PC-9 (cell line): ENCODE measurements around the gene RAB4B. TPM values are rescaled to one million over a fixed set of nuclear protein-coding genes. Genes with fewer than 3 reads are reported as not detected.

Experiments
- BruUV-seq: library from RNA; stranded (reverse); fragments of 400-500 nt; replicated peaks from 2 replicates; lab custom pipeline; 2021; lab: Mats Ljungman, UMichigan
- CTCF ChIA-PET: fragments of 300-600 bp; sonication (Branson Sonifier 250); formaldehyde crosslinking; loops from one replicate; lab custom pipeline; 2022; ENCODE audit warnings: antibody characterized with exemption; lab: Charles Lee
- POLR2A ChIA-PET: fragments of 300-600 bp; sonication (Branson Sonifier 250); formaldehyde crosslinking; loops from one replicate; lab custom pipeline; 2022; ENCODE audit warnings: antibody characterized with exemption; ENCODE audit not compliant: unreplicated experiment; lab: Charles Lee
- DNase-seq, 2 experiments: peaks; one replicate each; pipeline versions ENCODE4 v3.0.0 to v3.0.0-alpha.2; 2015 to 2022; ENCODE audit warnings: mixed read lengths in 1 of 2
- H2AFZ ChIP-seq: fragments of 200-600 bp; sonication (generic); 2 replicates; pipeline ENCODE4 v1.8.1; 2017; ENCODE audit warnings: antibody characterized with exemption
- H3F3A ChIP-seq: fragments of 200-600 bp; sonication (generic); 2 replicates; pipeline ENCODE4 v1.8.1; 2017; ENCODE audit warnings: antibody characterized with exemption, mild to moderate bottlenecking, low read depth; ENCODE audit not compliant: insufficient read depth
- H3K27ac ChIP-seq: fragments of 200-600 bp; sonication (generic); 2 replicates; pipeline ENCODE4 v1.6.1; 2016; ENCODE audit warnings: mixed run types
- H3K27me3 ChIP-seq: fragments of 200-600 bp; sonication (generic); 2 replicates; pipeline ENCODE4 v1.6.1; 2016; ENCODE audit warnings: low read depth, mixed run types; ENCODE audit not compliant: insufficient read depth
- H3K36me3 ChIP-seq: fragments of 200-600 bp; sonication (generic); 2 replicates; pipeline ENCODE4 v1.6.1; 2016; ENCODE audit warnings: low read depth, mixed run types
- H3K4me1 ChIP-seq: fragments of 200-600 bp; sonication (generic); replicated peaks from 2 replicates; pipeline ENCODE4 v1.6.1; 2016; ENCODE audit warnings: mixed run types; ENCODE audit not compliant: insufficient read depth
- H3K4me2 ChIP-seq: fragments of 200-600 bp; sonication (generic); 2 replicates; pipeline ENCODE4 v1.6.1; 2017; ENCODE audit warnings: mixed run types
- H3K4me3 ChIP-seq: fragments of 200-600 bp; sonication (generic); 2 replicates; pipeline ENCODE4 v1.6.1; 2016; ENCODE audit warnings: mixed run types
- H3K79me2 ChIP-seq: fragments of 200-600 bp; sonication (generic); 2 replicates; pipeline ENCODE4 v1.6.1; 2017; ENCODE audit warnings: low read depth, mixed run types
- H3K9me2 ChIP-seq: fragments of 200-600 bp; sonication (generic); 2 replicates; pipeline ENCODE4 v1.8.1; 2017; ENCODE audit warnings: mild to moderate bottlenecking; ENCODE audit not compliant: insufficient read depth
- H3K9me3 ChIP-seq: fragments of 200-600 bp; sonication (generic); 2 replicates; pipeline ENCODE4 v1.8.1; 2016; ENCODE audit warnings: low read depth; ENCODE audit not compliant: insufficient read depth
- H4K20me1 ChIP-seq: fragments of 200-600 bp; sonication (generic); 2 replicates; pipeline ENCODE4 v1.8.1; 2017; ENCODE audit not compliant: insufficient read depth
- CTCF ChIP-seq: fragments of 200-600 bp; sonication (generic); conservative IDR thresholded peaks from 2 replicates; pipeline ENCODE4 v1.6.1; 2017; ENCODE audit warnings: mixed run types, antibody characterized with exemption, mild to moderate bottlenecking, moderate library complexity
- EZH2 ChIP-seq: fragments of 200-600 bp; sonication (generic); IDR thresholded peaks from 2 replicates; pipeline ENCODE4 v1.8.0; 2017; ENCODE audit warnings: antibody characterized with exemption, low read depth
- intact Hi-C: fragments of 100-400 bp; cut with micrococcal nuclease; formaldehyde crosslinking; loops from one replicate; pipeline ENCODE4 v1.10.0; 2022; ENCODE audit not compliant: unreplicated experiment
- total RNA-seq: library from RNA; stranded (reverse); gene quantifications from 2 replicates; pipeline ENCODE4 v1.2.3, GENCODE V29; 2021

The RAB4B gene
- total RNA-seq, 1 experiment from 2014 or later: 22.2 TPM

- CTCF ChIA-PET: interaction anchor here (0.6 to 0.7 kb wide), 2 partner anchors 9 to 401 kb away, joined by 3 to 4 read pairs; no protein-coding TSS in a partner anchor
- no peak within 1 kb of the TSS for H2AFZ ChIP-seq
- H3K9me3 ChIP-seq: no peaks in the 10 kb centered on the region
- TF ChIP-seq CTCF (no peak), EZH2 (no peak)
- DNase-seq: no peak
- no peak within 1 kb of the TSS for H3K27ac ChIP-seq
- H3K4me3 ChIP-seq: no peak within 1 kb of the TSS
- no TSS peak for BruUV-seq
- H3K27me3 ChIP-seq: no peaks in the 10 kb centered on the region
- peaks cover 13% of the 10 kb centered on the region for H3K4me1 ChIP-seq
- intact Hi-C loops: no loop called here
- peak within 1 kb of the TSS; percentile 91; the same call in 1 of the 2 replicates for H3K4me2 ChIP-seq
- H3K36me3 ChIP-seq: no peaks in the 10 kb centered on the region
- no peaks in the 10 kb centered on the region for H4K20me1 ChIP-seq
- no peaks in the 10 kb centered on the region for H3K9me2 ChIP-seq
- H3K79me2 ChIP-seq: no peaks in the 10 kb centered on the region
- H3F3A ChIP-seq: peaks cover 34% of the 10 kb centered on the region
- POLR2A ChIA-PET: interaction anchor here (0.6 kb wide), 2 partner anchors 19 to 1744 kb away, joined by 5 to 6 read pairs; no protein-coding TSS in a partner anchor
Observed at GRCh38 chr19:40774916-40775631, 3.0 kb upstream of the RAB4B start, which contains the start of gene MIA. MIA (plus strand) TSS chr19:40775521; CDS start chr19:40775543, 22 bp downstream.

- H4K20me1 ChIP-seq: no peaks in the 10 kb centered on the region; the same call in 1 of the 2 replicates
- ChIA-PET CTCF (interaction anchor here (0.7 kb wide), 2 partner anchors 9 to 664 kb away, joined by 3 read pairs; no protein-coding TSS in a partner anchor), POLR2A (interaction anchor here (0.6 kb wide), 2 partner anchors 20 to 1745 kb away, joined by 5 to 6 read pairs; no protein-coding TSS in a partner anchor)
- no peaks in the 10 kb centered on the region for H3K9me2 ChIP-seq
- peaks cover 13% of the 10 kb centered on the region for H3K4me1 ChIP-seq
- H3K79me2 ChIP-seq: no peaks in the 10 kb centered on the region
- no peak overlapping the region for H2AFZ ChIP-seq
- no peaks in the 10 kb centered on the region for H3K36me3 ChIP-seq
- TF ChIP-seq CTCF: no peak
- TF ChIP-seq EZH2: no peak
- intact Hi-C loops: loop anchor here (2.0 kb wide), 1 partner anchor 25 kb away; the partner anchor contains the start of genes ACTMAP and SNRPA
- BruUV-seq: no TSS peak
- H3K4me3 ChIP-seq: no peak overlapping the region
- no peaks in the 10 kb centered on the region for H3K27me3 ChIP-seq
- H3K9me3 ChIP-seq: no peaks in the 10 kb centered on the region
- peaks cover 34% of the 10 kb centered on the region for H3F3A ChIP-seq
- H3K27ac ChIP-seq: no peak overlapping the region
- no peak for DNase-seq
- H3K4me2 ChIP-seq: no peak overlapping the region
Observed at GRCh38 chr19:40775632-40776022, 2.4 kb upstream of the RAB4B start.

GRCh38 chr19:40776364-40776763 is 1.7 kb upstream of the RAB4B start:
- no peaks in the 10 kb centered on the region for H3K9me3 ChIP-seq
- TF ChIP-seq CTCF: no peak
- no peaks in the 10 kb centered on the region for H3K79me2 ChIP-seq
- H3K4me2 ChIP-seq: peak overlapping the region; percentile 91
- no peaks in the 10 kb centered on the region for H3K27me3 ChIP-seq
- H4K20me1 ChIP-seq: no peaks in the 10 kb centered on the region; the same call in 1 of the 2 replicates
- H3K4me3 ChIP-seq: peak overlapping the region; percentile 64; the same call in 1 of the 2 replicates
- intact Hi-C loops: loop anchor here (2.0 kb wide), 1 partner anchor 26 kb away; the partner anchor contains the start of genes ACTMAP and SNRPA
- no peaks in the 10 kb centered on the region for H3K9me2 ChIP-seq
- ChIA-PET CTCF (interaction anchor here (0.7 to 1.0 kb wide), 2 partner anchors 113 to 663 kb away, joined by 3 read pairs; no protein-coding TSS in a partner anchor), POLR2A (no interaction called here)
- H3K4me1 ChIP-seq: peaks cover 13% of the 10 kb centered on the region
- no peak overlapping the region for H2AFZ ChIP-seq
- DNase-seq: no peak
- H3F3A ChIP-seq: peaks cover 29% of the 10 kb centered on the region
- no peaks in the 10 kb centered on the region for H3K36me3 ChIP-seq
- peak overlapping the region; percentile 95; the same call in 1 of the 2 replicates for H3K27ac ChIP-seq
- BruUV-seq: no TSS peak
